GM21381 (cell line): ENCODE results near the gene COL4A5.
A peak's percentile ranks its signal among the peaks of the same experiment; 100 is the strongest.
"Not testable (repeated sequence)": the region's sequence is repeated elsewhere in the genome, so short reads cannot be mapped to it uniquely, and the experiment has no call there.

Experiments used
- ATAC-seq: cut with Tn5 transposase; IDR thresholded peaks from one replicate; pipeline ENCODE4 v1.9.1; 2021; ENCODE audit warnings: mild to moderate bottlenecking, moderate library complexity; ENCODE audit not compliant: unreplicated experiment

Gene COL4A5

GRCh38 chrX:108453841-108454240, 14.2 kb downstream of the COL4A5 start:
- no peak for ATAC-seq

DNA sequence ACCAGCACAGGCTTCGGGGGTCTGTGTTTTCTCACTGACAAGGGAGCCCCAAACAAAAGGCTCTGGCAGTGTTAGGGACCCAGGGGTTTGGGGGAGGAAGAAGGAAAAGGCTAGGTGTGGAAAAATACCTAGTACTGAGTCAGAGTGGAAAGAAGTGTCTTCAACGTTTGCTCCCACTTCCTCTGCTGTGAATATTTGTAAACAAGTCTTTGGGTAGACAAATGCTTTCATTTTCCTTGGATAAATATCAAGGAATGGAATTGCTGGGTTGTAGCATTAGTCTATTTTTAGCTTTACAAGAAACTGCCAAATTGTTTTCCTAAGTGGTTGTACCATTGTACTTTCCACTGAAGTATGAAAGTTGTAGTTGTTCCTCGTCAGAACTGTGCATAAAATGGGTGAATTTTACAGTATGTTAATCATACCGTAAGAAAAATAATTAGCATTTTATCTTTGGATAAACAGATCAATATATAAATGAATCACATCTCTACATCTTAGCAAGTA, 17.4 kb downstream of the COL4A5 start:
- ATAC-seq, result no peak

- ATAC-seq, result no peak
Measured at GRCh38 chrX:108464604-108465003, 25.0 kb downstream of the COL4A5 start.

- ATAC-seq, result no peak
Measured at GRCh38 chrX:108468486-108468885, 28.8 kb downstream of the COL4A5 start.

DNA sequence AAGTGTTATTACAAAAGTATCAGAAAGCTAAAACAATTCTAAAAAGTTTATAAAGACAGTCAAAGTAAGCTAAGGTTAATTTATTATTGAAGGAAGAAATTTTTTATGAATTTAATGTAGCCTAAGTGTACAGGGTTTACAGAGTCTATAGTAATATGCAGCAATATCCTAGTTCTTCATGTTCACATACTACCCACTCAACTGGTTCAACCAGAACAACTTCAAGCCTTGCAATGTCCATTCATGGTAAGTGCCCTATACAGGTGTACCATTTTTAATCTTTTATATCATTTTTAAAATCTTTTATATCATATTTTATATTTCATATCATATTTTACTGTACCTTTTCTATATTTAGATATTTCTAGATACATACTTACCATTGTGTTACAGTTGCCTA, 34.3 kb downstream of the COL4A5 start:
- ATAC-seq, result no peak

GRCh38 chrX:108481528-108481927, 41.9 kb downstream of the COL4A5 start:
- ATAC-seq, result not testable (repeated sequence)

DNA sequence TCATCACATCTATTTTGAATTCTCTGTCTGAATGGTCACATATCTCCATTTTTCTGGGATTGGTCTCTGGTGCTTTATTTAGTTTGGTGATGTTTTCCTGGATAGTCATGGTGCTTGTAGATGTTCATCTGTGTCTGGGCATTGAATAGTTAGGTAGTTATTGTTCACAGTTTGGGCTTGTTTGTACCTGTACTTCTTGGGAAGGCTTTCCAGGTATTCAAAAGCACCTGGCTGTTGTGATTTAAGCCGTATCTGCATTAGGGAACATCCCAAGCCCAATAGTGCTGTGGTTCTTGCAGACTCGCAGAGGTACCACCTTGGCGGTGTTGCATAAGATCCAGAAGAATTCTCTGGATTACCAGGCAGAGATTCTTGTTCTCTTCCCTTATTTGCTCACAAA, 44.6 kb downstream of the COL4A5 start:
- ATAC-seq, result no peak

DNA sequence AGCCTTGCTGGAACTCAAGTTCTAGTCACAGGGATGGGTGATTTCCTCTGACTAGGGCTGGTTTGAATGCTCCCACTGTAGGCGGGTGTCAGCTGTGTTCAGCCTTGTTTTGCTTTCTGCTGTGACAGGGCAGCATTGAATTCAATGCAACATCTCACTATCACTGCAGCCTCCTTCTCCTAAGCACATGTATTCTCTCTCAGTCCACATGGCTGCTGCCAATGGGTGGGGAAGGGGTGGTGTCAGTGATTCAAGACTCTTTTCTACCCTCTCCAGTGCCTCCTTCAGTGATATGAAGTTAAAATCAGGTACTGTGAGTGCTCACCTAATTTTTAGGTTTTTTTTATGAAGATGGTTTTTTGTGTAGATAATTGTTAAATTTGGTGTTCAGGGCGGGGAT, 46.3 kb downstream of the COL4A5 start:
- ATAC-seq, result no peak

DNA sequence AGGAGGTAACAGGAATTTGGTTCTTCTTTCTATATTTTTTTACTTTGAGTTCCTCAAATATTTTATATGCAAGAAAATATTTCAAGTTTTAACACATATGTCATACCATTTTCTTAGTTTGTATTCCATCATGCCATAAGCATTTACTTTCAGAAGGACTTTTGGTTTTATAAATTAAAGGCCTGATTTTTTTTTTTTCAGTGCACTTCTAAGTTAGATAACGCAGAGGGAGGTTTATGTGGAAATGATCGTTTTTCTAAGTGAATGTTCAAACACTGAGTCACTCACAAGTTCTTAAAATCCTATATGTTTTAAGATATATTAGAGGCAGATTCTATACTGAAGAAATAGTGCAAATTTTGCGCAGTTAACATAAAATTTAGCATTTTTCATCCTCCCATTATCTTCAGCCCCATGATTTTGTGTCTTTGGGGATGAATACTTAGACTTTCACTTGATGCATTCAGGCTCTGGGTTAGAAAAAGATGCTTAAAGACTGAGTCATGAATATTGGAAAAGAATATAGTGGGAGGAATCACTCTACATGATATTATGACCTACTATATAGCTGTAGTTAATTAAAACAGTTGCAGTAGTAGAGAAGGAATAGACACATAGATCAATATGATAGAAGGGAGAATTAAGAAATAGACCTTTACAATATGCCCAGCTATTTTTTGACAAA, 54.9 kb downstream of the COL4A5 start:
- no peak for ATAC-seq

DNA sequence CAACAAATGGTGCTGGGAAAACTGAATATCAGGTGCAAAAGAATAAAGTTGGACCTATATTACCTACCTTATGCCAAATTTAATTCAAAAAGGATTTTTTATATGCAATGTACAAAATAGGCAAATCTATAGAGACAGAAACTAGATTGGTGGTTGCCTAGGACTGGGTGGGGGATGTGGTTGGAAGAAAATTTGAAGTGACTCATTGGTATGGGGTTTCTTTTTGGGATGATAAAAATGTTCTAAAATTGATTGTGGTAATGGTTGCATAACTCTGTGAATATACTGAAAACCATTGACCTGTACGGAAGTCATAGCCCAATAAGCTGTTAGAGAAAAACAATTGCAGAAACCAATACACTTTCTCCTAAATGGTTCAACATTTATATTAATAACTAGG, 72.1 kb downstream of the COL4A5 start:
- ATAC-seq, result no peak

GRCh38 chrX:108516184-108516583, 76.5 kb downstream of the COL4A5 start:
- ATAC-seq, result no peak

GRCh38 chrX:108527724-108528123, 88.1 kb downstream of the COL4A5 start:
- ATAC-seq, result no peak

GRCh38 chrX:108537005-108537404, 97.4 kb downstream of the COL4A5 start:
- ATAC-seq, result peak; percentile 70

DNA sequence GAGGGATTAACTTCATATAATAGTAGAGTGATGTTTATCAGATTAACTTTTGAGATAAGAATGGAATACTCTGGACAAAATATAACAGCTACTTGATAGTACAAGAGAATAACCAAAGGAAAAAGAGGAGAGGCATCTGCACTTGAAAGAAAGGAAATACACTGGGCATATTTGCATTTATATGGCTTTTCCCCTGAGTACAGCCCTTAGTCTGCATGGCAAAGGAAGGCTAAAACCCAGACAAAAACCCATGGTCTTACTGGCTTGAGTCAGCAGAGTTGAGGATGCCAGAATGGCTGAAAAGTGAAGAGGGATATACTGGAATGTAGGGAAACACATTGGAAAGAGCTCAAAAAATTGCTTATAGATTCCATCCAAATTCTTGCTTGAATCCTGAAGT, 101.6 kb downstream of the COL4A5 start:
- no peak for ATAC-seq

- no peak for ATAC-seq
Measured at GRCh38 chrX:108557580-108557979, 117.9 kb downstream of the COL4A5 start.

- ATAC-seq, result no peak
Measured at GRCh38 chrX:108558217-108558616, 118.6 kb downstream of the COL4A5 start.

GRCh38 chrX:108573136-108573535, 133.5 kb downstream of the COL4A5 start:
- no peak for ATAC-seq

DNA sequence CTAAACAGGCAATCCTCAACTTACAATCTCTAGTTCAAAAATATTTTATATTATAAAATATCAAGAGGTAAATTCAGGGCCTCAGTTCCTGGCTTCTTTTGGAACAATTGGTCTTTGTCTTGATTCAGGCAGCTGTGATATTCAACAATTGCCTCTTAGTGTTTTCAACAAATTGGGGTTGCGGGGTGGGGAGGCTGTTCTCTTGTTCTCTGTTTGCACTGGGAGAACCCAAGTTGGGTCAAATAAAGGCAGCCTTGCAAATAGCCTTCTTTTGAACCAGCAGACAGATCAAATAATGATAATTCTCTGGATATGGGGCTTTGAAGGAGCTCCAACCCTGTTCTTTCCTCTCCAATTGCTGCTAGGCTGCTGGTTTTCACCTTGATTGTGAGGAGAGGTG, 142.5 kb downstream of the COL4A5 start:
- ATAC-seq, result no peak

DNA sequence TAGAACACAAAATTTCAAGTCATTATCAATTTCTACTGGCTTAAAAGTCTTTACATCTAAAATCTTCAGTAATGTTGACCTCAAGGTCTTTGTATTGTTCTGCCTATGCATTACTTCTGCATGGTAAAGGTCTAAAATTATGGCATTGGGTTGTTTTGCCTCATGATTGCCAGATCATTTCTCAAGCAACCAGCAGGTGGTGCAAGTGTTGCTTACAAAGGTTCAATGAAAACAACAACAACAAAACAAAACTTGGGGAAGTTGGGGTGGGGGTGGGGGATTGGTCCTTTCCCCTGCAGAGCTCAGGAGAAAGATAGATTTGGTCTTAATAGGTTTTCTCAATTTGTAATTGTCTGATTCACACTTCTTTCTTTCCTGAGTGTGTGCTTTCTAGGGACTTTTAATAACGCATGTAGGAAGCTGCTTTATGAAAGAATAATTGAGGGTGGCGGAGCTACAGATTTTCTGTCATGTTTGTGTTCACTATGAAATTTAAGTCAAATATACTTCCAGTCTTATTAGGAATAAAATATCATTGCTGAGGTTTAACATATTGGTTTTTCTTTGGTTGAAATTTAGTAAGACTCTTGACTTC, 145.1 kb downstream of the COL4A5 start:
- ATAC-seq, result no peak

GRCh38 chrX:108590496-108590895, 150.9 kb downstream of the COL4A5 start:
- no peak for ATAC-seq

- ATAC-seq, result no peak
Measured at GRCh38 chrX:108601276-108601675, 161.6 kb downstream of the COL4A5 start.

DNA sequence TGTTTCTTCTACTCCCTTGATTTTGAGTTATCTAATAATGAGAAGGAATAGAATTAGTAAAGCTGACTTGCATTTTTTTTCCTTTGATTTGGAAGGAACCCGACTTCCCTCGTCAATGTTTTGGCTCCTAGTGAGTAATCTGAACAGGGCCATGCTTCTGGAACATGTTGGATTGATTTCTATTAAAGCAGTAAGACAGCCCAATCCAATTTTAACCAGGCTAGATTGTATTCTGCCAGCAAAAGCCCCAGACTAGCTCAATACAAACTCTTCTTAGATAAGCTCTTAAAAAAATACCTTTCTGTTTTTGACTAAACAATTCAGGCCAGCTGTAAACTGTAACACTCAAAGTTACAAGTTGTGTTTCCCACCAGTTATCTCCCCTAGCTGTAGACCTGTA, 170.5 kb downstream of the COL4A5 start:
- no peak for ATAC-seq

GRCh38 chrX:108614616-108615015, 175.0 kb downstream of the COL4A5 start:
- no peak for ATAC-seq
